Measurements from ENCODE around the gene VIPR2.

DNA sequence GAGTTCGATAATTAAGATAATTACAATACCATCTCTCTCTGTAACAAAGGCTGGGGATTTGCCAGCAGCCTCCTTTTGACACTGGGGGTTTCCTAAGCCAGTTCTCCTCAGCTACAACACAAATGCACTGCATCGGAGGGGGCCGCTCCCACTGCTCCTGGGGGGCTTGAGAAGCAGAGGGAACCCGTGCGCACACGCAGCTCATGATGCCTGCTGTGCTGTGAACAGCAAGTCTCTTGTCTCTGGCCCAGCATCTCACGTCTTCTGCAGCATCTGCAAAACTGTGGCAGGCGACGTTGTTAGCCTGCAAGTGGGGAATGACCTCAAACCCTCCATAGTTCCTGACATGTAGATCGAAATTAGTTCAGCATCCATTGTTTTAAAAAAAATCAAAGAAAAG, 5.5 kb downstream of the VIPR2 start:
- TF ChIP-seq CTCF (IDR thresholded peaks at IDR 0.05; ENCODE audit: low read depth, low read length, poor library complexity, severe bottlenecking): no peak
- TF ChIP-seq EZH2phosphoT487 (IDR thresholded peaks at IDR 0.05; ENCODE audit: borderline replicate concordance, low read length): no peak
